SK-N-SH (cell line): ENCODE measurements around the gene NRIP2. TPM values are rescaled to one million over a fixed set of nuclear protein-coding genes. Genes with fewer than 3 reads are reported as not detected.

Experiments
- polyA plus RNA-seq, 3 experiments: library from polyadenylated mRNA; depleted of rRNA; stranded (reverse); fragments of >200 nt; gene quantifications; 2 replicates each; pipeline ENCODE4 v1.2.3, GENCODE V29; 2012

The NRIP2 gene
- polyA plus RNA-seq, 1 of the 3 experiments (the other 2 are of a cell fraction): not detected

Other genes with a start within 250 kb of the NRIP2 start
- 53.2 and 57.7 TPM in 2 replicates for gene FKBP4, start 40.1 kb downstream of the NRIP2 start, polyA plus RNA-seq (2012; rRNA removed)
- gene ITFG2, start 22.4 kb downstream of the NRIP2 start, polyA plus RNA-seq (2012; rRNA removed): 27.2 and 30.1 TPM in 2 replicates
- not detected in 2 replicates for gene TEX52, start 22.0 kb upstream of the NRIP2 start, polyA plus RNA-seq (2012; rRNA removed)
- 17.0 and 29.9 TPM in 2 replicates for gene FOXM1, start 42.1 kb upstream of the NRIP2 start, polyA plus RNA-seq (2012; rRNA removed)
- 28.9 and 39.5 TPM in 2 replicates for gene RHNO1, start 42.2 kb upstream of the NRIP2 start, polyA plus RNA-seq (2012; rRNA removed)
- gene TULP3, start 55.9 kb upstream of the NRIP2 start, polyA plus RNA-seq (2012; rRNA removed): 22.6 and 24.0 TPM in 2 replicates
- gene TEAD4, start 124.4 kb upstream of the NRIP2 start, polyA plus RNA-seq (2012; rRNA removed): 21.1 and 27.1 TPM in 2 replicates
- 34.9 and 40.1 TPM in 2 replicates for gene TSPAN9, start 242.3 kb upstream of the NRIP2 start, polyA plus RNA-seq (2012; rRNA removed)